G401 (cell line): ENCODE data around the gene PFKL. TPM values are rescaled to one million over a fixed set of nuclear protein-coding genes. Genes with fewer than 3 reads are reported as not detected.

Experiments
- DNase-seq: peaks from one replicate; pipeline ENCODE4 v3.0.0-alpha.2; 2015; ENCODE audit warnings: low spot score
- in situ Hi-C: cut with HindIII; loops from 2 replicates; pipeline ENCODE4 v1.10.0; 2016; ENCODE audit warnings: low sequenced_read_pairs, mixed read lengths
- total RNA-seq: library from RNA; depleted of rRNA; stranded (reverse); fragments of >200 nt; shearing (Covaris generic); gene quantifications from 2 replicates; pipeline ENCODE4 v1.2.3, GENCODE V29; 2014

The PFKL gene
- total RNA-seq, 1 experiment from 2014 or later = 174 TPM

- no peak for DNase-seq
Observed at GRCh38 chr21:44324106-44324853, 24.4 kb downstream of the PFKL start.

GRCh38 chr21:44324854-44325107, 24.9 kb downstream of the PFKL start:
- in situ Hi-C loops = no loop called here
- no peak for DNase-seq

More at GRCh38 chr21:44324106-44324853, 24.4 kb downstream of the PFKL start:
- in situ Hi-C loops = no loop called here

GRCh38 chr21:44325386-44326271, 25.8 kb downstream of the PFKL start:
- in situ Hi-C loops = no loop called here
- DNase-seq = no peak

GRCh38 chr21:44326272-44326647, 26.4 kb downstream of the PFKL start:
- DNase-seq = no peak
- in situ Hi-C loops = no loop called here

- DNase-seq = no peak
- in situ Hi-C loops = no loop called here
Observed at GRCh38 chr21:44326716-44327602, 27.1 kb downstream of the PFKL start.

GRCh38 chr21:44327603-44327974, 27.7 kb downstream of the PFKL start:
- DNase-seq = no peak
- in situ Hi-C loops = no loop called here

- no peak for DNase-seq
- in situ Hi-C loops = no loop called here
Observed at GRCh38 chr21:44328242-44328895, 28.5 kb downstream of the PFKL start.

GRCh38 chr21:44329086-44329889, 29.4 kb downstream of the PFKL start:
- in situ Hi-C loops = no loop called here
- no peak for DNase-seq

GRCh38 chr21:44329971-44330681, 30.3 kb downstream of the PFKL start:
- DNase-seq = no peak
- in situ Hi-C loops = no loop called here

GRCh38 chr21:44330698-44331097, 30.8 kb downstream of the PFKL start:
- in situ Hi-C loops = no loop called here

GRCh38 chr21:44331209-44331608, 31.4 kb downstream of the PFKL start:
- peak; percentile 55 for DNase-seq
- in situ Hi-C loops = no loop called here

More at GRCh38 chr21:44330698-44331097, 30.8 kb downstream of the PFKL start:
- DNase-seq = no peak

GRCh38 chr21:44331650-44332307, 31.9 kb downstream of the PFKL start:
- in situ Hi-C loops = no loop called here

GRCh38 chr21:44332383-44332782, 32.5 kb downstream of the PFKL start:
- no peak for DNase-seq
- in situ Hi-C loops = no loop called here

More at GRCh38 chr21:44331650-44332307, 31.9 kb downstream of the PFKL start:
- DNase-seq = peak; percentile 94

- DNase-seq = no peak
- in situ Hi-C loops = no loop called here
Observed at GRCh38 chr21:44332965-44333364, 33.1 kb downstream of the PFKL start.

- DNase-seq = no peak
- in situ Hi-C loops = no loop called here
Observed at GRCh38 chr21:44333509-44334328, 33.9 kb downstream of the PFKL start.

GRCh38 chr21:44334329-44335030, 34.6 kb downstream of the PFKL start:
- in situ Hi-C loops = no loop called here
- peak; percentile 79 for DNase-seq
